GM21529 (cell line): ENCODE measurements around the gene LYRM4.
"Not testable (repeated sequence)": the region's sequence is repeated elsewhere in the genome, so short reads cannot be mapped to it uniquely, and the experiment has no call there.

Experiments
- ATAC-seq: cut with Tn5 transposase; IDR thresholded peaks from one replicate; pipeline ENCODE4 v1.9.1; 2021; ENCODE audit not compliant: unreplicated experiment

The LYRM4 gene

GRCh38 chr6:5083813-5084359, 176.9 kb downstream of the LYRM4 start:
- no peak for ATAC-seq

GRCh38 chr6:5083307-5083583, 177.5 kb downstream of the LYRM4 start:
- ATAC-seq, result no peak

DNA sequence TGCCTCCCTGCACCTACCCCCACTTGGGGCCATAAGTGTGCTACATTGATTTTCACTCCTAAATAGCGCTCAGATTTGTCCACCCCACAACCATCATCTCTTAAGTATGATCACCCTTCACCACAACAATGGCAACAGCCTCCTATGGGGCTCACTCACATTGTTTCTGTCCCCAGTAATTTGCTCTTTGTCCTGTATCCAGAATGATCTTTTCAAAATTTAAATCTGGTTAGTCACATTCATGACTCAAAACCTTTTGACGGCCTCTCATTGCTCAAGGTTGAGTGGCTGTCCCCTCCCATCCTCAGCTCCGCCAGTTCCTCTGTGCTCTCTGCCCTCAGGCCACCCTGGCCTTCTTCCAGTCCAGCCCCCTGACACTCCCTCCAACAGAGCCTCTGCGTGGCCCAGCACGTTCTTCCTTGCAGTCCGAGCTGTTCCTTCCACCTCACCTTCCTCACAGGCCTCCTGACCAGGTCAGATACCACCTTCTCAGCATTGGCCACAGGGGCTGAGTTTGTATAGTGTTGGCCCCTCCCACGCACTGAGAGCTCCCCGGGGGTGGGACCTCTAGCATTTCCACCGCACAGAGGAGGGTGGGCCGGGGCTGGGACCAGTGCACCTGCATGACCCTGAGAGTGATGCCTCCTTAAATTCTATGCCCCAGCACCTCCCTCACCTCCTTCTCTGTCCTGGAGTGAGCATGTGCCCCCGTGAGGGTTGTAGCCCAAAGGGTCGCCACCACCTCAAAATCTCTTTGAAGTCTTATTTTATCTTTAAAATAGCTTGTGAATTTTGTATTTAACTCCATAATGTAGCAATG, 178.1 kb downstream of the LYRM4 start:
- no peak for ATAC-seq

DNA sequence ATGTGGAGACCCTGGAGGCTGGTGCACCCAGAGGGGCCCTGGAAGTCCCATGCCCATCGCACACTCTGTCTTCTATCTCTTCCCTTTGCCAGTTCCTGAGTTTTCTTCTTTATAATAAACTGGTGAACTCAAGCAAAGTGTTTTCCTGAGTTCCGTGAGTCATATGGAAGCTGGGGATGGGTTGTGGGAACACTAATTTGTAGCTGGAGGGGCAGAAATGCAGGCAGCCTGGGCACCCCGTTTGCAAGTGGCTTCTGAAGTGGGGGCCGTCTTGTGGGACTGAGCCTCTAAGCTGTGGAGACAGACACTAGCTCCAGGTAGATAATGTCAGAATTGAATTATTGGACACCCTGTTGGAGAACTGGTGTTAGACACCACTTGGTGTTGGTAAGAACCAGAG, 178.8 kb downstream of the LYRM4 start:
- ATAC-seq, result no peak

DNA sequence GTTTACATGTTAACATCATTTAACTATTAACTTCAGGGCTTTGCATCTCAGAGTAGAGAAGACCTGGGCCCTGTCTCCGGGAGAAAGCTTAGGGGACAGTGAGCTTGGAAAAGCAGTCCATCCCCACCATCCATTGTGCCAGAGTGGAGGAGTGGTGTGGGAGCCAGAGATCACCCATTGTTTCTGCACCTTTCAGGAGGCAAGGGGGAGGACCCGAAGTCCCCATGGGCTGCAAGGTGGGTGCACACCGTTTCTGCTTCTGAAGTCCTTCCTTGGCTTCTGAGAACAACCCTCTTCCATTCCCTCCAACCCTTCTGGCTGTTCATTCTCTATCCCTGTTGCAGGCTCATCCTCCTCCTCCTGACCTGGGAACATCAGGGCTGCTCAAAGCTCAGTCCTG, 179.6 kb downstream of the LYRM4 start:
- no peak for ATAC-seq

DNA sequence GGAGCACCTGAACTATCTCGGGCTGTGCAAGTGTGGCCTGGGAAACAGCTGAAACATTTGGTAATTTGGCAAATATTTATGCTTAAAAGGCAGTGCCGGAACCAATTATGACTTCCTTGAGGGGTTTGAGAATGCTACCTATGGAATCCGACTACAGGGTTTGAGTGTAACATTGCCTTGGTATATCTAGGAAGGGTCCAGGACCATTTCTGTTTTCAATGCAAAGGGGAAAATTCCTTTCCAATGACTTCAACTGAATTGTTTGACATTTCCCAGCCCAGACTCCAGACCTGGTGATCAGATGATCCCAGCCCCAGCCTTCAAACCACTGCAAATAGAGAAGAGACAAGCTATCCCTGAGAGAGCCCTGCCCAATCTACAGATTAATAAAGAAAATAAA, 180.2 kb downstream of the LYRM4 start:
- no peak for ATAC-seq

DNA sequence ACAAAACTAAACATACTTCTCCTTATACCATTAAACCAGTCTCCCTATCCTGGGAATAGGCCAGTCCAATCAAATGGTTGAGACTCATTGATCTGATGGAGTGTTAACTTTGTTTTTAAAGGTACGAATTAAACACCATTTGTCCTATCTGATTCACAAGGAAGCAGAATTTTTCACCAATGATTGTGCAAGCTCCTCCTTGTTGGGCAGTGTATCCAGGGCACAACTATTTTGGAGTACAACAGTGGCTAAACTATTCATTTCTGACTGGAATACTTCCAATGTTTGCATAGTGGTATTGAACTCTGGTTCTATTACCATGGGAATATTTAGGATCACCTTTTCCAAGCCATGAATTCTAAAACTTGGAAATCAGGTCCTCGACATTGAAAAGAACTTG, 181.1 kb downstream of the LYRM4 start:
- no peak for ATAC-seq

DNA sequence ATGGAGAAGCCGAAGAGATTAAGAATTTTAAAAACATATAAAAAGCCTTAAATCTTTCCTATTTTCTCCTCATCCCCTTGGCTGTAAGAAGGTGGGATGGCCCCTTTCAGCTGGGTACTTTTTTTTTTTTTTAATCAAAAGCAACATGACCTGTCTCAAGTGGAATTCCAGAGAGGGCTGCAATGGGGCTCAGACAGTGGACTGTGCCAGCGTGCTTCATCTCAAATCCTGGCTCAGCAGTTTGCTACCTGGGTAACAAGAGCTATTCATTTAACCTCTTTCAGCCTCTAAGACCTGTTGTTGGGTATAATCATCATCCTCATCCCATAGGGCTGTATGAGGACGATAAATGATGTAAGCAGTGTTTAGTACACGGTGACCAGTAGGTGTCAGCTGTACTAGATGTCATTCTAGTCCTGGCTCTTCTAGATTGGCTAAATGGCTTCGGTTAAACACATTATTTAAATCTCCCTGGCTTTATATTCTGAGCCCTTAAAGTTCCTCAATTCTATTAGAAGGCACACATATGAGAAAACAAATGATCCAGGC, 182.6 kb downstream of the LYRM4 start:
- ATAC-seq, result no peak

GRCh38 chr6:5076931-5077330, 183.8 kb downstream of the LYRM4 start:
- ATAC-seq, result no peak

- ATAC-seq, result no peak
Observed at GRCh38 chr6:5073992-5074391, 186.8 kb downstream of the LYRM4 start.

- ATAC-seq, result no peak
Observed at GRCh38 chr6:5072440-5072839, 188.3 kb downstream of the LYRM4 start.

DNA sequence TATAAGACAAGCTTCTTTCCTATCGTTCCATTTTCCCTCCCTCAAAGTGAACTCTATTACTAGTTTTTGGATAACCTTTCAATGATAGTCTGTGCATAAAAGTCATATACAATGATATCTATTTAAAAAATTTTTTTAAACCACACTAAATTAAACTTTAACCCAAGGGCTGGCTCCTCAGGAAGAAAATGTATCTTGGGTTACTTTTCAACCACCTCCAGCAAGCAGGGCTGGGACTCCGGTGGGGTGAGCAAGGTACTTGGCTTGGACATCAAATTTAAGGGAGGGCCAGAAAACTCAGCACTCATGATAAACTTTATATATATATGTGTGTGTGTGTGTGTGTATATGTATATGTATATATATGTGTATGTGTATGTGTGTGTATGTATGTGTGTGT, 189.5 kb downstream of the LYRM4 start:
- ATAC-seq, result no peak

- ATAC-seq, result no peak
Observed at GRCh38 chr6:5068153-5068751, 192.5 kb downstream of the LYRM4 start.

DNA sequence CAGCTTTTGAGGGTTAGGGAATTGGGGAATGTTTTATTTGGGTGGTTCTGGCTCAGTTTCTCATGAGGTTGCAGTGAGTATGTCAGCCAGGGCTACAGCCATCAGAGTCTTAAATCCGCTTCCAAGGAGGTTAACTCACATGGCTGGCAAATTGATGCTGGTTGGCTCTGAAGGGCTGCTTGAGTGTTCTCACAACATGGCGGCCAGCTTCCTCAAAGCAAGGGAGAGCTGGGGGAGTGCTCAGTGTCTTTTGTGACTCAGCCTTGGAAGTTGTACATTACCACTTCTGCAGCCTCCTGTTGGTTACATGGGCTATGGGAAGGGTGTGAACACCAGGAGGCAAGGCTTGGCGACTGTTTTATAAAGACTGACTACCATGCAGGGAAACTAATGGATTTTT, 193.4 kb downstream of the LYRM4 start:
- no peak for ATAC-seq

DNA sequence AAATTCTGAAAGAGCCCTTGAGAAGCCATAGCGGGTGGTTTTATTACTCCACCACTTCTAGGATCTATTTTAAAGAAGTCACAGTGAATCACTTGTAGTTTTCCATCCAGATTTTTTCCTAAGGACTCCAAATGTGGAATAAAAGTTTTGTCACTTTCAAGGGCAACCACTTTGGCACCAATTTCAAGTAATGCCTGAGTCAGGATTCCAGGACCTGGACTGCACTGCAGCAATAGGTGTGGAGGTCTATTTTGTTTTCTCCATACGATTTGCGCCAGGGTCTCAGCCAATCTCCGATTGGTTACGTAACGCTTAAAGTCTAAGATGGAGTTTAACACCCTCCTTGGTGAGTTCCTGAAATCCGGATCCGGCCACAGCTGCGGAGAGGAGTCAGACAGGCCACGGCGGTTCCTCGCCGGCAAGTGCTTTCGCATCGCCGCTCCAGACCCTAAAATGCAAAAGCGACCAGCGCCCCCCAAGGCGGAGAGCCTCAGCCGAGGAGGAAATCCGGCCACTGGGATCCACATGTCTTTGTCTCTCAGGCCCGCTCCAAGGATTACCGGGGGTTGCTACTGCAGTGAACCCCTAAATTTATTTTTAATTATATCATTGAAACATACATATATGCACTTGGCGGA, 194.2 kb downstream of the LYRM4 start:
- ATAC-seq, result no peak

DNA sequence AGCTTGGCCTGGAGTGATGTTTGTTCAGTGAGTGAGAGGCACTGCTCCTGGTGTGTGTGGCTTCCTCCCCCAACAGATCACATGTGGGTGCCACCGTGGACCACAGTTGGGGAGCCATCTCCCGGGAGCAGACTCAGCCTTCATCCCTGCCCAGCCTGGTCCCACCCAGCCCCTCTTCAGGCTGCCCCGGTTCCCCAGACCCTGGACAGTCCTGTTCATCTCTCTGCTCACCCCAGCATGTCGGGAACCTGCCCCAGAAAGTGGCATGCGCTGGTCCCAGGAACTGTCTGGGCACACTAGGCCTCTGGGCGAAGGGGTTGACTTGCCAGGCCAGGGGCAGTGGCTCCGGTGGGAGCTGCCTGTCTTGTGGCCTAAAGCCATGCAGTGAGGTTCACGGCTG, 197.1 kb downstream of the LYRM4 start:
- ATAC-seq, result no peak

DNA sequence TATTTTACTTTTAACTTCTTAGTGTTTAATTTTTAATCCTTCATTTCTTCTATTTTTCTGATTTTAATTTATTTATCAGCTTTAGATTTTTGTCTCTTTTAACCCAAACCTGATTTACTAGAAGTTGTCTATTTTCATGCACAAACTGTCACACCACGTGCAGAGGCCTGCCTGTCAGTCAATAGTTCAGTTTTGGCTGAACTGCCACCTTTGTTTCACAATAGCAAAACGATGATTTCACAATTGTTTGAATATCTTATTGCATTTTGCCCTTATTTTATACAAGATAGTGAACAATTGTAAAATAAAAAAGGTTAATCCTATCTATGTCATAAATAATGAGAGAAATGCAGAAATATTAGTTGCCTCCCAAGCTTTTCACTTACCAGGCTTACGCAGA, 199.6 kb downstream of the LYRM4 start:
- no peak for ATAC-seq

- ATAC-seq, result not testable (repeated sequence)
Observed at GRCh38 chr6:5060439-5060838, 200.3 kb downstream of the LYRM4 start.

GRCh38 chr6:5059036-5059896, 201.5 kb downstream of the LYRM4 start:
- ATAC-seq, result no peak
